ENCODE results near the gene PHOX2A. TPM values are rescaled to one million over a fixed set of nuclear protein-coding genes. Genes with fewer than 3 reads are reported as not detected.

PHOX2A gene
- polyA plus RNA-seq, 3 donors, result not detected

DNA sequence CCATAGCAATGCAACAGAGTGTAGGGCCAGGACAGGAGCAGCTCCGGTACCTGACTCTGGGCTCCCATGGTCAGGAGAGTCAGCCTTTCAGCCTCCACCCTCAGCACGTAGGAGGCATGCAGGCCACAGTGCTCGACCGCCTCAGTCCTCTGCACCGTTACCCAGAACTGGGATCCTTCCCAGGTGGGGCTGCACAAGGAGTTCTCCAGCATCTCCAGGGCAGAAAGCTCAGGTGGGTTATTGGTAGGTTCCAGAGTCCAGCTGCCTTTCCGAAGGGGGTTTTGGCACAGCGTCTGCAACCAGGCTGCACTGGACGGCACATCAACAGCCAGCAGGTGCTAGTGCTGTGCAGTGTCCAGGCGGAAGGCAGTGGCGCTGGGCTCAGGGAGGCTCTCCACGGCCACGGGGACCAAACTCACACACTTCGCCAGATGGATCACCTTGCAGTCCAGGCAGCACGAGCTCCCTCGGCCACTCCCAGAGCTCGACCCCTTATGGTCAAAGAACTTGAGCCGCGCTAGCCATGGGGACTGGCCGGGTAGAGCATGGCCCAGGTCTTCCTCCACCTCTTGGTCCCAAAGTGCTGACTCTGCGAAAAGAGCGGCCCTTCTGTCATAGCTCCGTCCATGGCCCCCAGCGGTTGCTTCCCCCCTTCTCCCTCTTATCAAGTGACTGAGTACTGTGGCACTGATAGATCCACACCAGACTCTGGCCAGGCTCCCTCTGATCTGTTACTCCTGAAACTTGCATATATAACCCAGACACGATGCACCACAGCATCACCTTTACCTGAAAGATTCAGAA, 6.9 kb upstream of the PHOX2A start:
- no peak for DNase-seq

DNA sequence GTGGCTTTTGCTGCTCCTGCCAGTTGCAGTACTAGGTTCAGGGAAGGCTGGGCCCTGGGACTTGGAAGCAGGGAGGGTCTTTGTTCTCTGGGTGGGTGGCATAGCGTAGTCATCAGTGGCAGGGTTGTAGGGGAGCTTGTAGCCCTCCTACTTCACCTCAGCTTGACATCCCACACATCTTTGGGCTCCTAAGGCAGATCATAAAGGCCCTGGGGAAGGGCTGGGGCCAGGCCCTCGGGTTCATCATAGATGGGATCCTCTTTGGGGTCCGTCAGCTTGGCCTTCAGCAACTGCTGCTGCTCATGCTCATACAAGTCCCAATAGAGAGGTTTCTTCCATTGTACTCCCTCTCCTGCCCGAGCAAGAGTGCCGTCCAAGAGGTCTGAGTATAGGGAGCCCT, 6.0 kb upstream of the PHOX2A start:
- DNase-seq, result no peak

DNA sequence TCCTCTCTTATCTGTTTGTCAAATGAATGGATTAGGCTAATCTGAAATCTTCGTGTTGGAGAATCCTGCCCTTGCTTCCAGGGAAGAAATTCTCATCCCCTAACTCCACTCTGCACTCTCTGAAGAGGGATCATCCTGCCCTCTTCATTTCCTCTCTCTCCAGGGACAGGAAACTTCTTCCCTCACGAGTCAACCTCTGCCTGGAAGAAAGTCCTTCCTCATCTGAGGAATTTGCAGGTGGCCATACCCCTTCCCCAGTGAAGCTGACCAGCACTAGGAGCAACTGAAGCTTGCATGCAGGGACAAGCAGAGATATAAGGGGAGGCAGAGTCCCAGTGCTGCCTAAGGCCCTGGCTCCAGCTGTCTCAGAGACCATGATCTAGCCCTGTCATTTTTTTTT, 3.6 kb upstream of the PHOX2A start:
- no peak for DNase-seq

DNA sequence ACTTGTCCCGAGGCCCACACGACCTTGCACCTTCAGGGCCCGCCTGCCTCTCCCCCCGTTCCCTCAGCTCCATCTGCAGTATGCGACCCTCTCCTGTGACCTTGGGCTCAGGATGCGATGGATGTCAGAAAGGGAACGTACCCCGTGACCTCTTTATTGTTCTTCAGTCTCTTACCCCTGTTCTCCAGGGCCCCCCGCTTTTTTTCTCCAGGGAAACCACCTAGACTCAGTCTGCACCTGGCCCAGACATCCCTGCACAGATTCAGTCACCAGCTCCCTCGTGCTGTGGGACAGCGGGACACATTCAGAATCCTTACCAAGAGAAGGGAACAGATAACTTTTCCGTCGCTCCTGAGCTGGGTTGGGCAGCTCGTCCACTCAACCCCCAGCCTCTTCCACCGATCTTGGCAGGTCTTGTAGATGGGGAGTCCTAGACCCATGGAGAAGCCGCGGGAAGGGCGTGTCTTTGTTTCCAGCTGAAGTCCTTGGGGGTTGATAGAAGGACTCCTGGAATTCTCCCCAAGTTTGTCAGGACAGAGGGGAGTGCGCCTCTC, 1.4 kb upstream of the PHOX2A start:
- DNase-seq, result no peak

DNA sequence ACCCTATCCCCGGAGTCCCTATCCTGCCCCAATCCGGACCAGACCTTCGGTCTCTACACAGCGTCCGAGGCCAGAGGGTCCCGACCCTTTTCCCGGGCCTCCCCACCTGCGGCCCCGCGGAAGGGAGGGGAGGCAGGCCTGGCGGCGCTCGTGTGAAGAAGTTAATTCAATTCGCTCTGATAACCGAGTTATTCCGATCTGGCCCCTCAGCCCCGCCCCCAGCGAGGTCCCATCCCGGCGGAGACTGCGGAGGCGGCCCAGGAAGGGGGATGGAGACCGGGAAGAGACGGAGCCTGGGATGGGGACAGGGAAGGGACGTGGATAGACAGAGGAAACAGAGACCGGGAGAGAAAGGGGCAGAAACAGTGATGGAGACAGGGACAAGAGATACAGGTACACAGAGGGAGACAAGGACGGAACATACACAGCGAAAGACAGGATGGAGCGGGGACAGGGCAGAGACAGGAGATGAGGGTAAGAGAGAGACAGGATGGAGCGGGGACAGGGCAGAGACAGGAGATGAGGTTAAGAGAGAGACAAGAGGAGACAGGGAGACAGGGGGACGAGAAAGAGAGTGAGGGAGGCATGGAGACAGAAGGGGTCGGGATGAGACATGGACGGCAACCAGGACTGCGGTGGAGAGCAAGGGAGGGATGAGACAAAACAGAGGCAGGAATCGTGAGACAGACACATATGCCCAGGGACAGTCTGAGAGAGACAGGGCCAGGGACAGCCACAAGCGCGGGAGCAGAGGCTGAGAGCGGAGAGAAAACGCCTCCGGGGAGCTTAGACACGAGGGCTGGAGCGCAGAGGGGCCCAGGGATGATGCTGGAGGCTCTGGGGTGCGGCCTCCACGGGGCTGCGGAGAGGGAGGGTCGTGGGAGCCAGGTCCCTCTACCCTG, 636 bp upstream of the PHOX2A start:
- no peak for DNase-seq

DNA sequence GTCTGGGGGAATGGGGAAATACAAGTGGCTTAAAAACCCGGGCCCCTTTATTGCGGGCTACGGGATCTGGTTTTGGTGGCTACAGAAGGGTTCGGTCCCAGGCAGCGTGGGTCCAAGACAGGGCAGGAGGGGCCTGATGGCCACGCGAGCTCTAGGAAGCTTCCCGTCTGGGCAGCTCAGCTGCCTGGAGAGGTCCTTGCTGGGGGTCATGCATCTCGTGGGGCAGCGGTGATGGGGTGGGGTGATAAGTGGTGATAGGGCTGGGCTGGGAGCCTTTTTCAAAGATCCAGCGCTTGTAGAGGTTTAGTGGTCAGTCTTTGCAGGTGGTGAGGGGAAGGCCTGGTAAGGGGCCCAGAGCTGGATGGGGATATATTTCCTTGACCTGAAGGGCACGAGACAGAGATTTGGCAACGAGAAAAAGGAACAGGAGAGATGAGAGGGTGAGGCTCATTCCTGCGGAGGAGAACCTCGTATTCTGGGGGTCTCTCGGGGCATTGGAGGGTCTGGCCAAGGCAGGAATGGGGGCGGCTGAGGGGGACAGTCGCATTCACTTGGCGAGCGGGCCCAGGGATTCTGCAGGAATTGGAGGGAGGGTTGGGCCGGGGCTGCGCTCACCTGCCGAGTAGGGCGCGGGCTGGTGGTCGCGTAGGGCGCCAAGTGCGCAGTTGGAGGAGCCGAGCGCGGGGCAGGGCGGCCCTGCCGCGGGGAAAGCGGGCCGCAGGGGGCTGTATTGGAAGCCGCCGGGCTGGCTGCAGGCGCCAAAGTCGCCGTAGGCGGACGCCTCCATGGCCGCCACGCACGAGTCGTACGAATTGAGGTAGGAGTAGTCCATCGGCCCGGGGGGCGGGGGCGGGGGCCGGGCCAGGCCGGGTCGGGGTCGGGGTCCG, 560 bp downstream of the PHOX2A start:
- DNase-seq, result no peak

DNA sequence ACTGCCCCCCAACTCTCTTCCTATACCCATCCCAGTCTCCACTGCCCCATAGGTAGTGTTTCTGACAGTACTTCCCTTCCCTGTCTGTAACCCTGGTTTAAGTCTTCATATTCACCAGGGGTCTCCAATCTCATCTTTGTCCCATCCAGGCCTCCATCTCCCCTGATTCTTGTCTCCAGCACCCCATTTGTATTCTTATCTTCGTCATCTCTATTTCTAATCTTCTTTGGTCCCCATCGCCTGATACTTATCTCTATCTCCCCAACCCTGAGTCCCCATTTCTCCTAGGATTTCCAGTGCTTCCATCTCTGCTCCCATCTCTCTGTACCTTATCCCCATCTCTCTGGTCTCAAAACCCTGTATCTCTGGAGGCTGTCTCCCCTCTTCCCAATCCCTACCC, 1.8 kb downstream of the PHOX2A start:
- no peak for DNase-seq

DNA sequence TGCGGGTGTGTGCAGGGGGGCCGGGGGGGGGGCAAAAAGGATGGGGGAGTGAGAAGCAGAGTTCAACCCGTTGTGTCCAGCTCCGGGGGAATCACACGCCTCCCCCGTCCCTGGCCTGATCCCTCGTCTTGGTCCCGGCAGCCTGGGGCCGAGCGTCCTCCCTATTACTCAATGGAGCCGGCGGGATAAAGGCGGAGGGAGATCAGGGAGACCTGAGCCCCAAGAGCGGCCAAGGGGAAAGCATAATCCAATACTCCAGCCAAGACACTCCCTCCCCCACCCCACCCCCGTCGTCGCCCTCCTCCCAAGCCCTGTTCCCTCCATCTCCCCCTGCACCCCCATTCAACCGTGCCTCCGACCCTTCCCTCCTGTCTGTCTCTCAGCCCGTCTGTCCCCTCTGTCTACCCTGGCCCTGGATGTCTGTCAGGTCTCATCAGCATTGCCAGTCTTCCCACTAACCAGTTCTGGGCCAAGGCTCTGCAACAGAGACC, 2.6 kb downstream of the PHOX2A start:
- no peak for DNase-seq

DNA sequence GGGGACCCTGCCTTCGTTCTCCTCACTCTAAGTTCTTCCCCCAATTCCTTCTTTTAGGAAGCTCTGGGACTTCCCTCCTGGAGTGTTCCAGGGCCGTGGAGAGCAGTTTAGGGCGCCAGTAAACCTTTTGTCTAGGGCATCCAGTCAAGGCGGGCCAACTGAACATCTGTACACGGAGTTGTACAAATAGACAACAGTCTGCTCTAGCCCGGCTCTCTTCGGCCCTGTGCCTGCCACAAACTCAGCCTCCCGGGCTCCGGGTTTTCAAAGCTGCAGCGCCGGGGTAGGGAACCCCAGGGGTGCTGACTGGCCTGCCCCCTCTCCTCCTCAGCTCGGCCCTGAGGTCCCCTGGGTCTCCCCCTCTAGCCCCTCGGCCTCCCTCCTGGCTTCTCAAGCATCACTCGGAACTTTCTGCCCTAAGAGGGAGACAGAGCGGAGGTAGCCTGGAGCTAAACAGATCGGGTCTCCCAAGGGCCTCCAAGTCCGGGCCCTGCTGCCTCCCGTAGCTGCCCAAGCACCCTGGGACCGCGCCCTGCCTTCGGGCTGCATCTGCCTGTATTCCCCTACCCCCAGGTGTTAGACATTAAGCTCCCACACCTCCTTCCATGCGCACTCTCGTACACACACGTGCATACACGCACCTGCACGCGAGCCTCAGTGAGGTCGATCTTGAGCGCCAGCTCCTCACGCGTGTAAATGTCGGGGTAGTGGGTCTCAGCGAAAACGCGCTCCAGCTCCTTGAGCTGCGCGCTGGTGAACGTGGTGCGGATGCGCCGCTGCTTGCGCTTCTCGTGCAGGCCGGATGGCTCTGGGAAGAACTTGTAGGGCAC, 3.3 kb downstream of the PHOX2A start:
- DNase-seq, result no peak

DNA sequence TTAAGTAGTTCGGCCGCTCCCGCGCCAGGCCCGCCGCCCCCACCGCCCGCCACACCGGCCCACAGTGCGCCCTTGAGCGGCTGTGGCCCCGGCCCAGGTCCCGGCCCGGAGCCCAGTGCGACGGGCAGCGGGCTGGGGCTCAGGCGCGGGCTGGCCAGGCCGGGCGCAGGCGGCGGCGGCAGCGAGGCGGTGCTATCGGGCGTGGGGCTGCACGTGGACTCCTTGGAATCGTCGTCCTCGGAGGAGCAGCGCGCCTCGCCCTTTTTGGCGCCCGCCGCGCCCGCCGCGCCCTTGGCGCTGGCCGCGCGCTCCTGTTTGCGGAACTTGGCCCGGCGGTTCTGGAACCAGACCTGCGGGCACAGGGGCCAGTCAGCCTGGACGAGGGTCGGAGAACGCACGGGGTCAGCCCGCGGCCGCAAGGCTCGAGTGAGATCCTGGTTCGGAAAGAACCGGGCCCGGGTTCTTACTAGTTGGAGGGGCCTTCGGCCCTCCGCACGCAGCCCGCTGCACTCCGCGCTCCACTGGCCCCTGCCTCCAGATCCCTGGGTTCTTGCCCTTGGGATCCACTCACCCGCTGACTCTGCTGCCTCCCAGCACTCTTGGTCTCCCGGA, 4.0 kb downstream of the PHOX2A start:
- no peak for DNase-seq

DNA sequence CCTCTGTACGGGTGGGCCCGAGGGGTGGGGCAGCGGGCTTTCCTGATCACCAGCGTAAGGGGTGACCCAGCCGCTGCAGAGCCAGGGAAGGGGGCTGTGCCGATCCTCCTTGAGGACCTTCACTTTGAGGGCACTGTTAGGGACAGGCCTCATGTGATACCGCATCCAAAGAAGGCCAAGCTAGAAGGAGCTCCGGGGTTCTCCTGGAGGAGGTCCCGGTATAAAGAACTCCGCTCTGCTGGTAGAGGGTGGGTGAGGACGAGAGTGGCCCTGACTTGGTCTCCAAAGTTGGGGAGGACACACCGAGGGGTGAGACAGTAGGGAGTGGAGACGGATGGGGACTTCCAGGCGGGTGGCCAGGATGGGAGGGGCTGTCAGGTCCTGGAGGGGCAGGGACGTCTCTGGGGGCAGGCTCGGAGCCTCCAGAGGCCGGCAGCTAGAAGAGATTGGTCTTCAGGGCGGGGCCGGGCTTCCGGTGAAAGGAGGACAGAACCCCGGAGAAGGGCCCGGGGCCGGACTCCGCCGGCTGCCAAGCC, 4.6 kb downstream of the PHOX2A start:
- no peak for DNase-seq

DNA sequence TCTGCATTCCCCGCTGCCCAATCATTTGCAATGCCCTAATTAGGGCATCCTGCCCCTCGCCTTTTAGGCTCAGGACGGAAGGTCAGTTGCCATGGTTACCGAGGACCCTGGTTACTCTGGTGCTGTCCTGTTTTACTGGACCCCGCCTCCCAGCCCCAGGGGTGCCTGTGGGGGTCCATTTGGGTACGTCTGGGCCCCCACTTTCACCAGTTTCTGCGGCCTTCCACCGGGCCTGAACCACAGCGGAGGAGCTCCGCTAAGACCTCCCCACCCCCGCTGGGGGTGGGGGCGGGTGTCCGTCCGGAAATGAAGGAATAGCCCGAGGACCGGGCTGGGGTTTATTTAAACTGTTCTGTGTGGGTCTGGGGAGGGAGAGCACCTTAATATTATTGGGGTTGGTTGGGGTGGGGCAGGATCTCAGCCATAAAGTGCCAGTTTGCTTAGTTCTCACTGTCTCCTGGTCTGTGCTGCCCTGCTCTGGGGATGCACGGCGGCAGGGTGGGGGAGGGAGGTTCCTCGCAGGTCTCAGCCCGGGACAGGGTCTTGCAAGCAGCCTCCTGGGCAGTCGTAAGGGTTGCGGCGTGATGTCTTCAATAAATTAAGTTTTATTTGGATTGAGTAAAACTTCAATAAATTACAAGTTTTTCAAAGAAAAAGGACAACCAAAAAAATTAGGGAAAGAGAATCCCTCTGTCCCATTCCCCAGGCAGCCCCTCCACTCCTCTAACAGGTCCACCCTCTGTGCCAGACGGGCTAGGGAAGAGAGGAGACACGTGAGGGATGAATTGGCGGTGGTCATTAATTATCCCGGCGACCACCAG, 5.3 kb downstream of the PHOX2A start:
- no peak for DNase-seq

DNA sequence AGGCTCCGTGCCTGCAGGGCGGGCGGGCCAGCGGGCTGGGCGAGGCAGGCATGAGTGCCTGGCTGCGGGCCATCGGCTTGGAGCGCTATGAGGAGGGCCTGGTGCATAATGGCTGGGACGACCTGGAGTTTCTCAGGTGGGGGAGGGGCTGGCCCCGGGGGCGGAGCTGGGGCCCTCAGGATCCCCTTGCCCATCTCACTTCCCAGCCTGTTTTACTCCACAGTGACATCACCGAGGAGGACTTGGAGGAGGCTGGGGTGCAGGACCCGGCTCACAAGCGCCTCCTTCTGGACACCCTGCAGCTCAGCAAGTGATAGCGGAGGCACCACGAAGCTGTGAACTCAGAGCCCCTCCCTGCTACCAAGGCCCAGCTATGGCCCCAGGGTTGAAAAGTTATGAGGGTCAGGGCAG, 5.9 kb downstream of the PHOX2A start:
- DNase-seq, result no peak

DNA sequence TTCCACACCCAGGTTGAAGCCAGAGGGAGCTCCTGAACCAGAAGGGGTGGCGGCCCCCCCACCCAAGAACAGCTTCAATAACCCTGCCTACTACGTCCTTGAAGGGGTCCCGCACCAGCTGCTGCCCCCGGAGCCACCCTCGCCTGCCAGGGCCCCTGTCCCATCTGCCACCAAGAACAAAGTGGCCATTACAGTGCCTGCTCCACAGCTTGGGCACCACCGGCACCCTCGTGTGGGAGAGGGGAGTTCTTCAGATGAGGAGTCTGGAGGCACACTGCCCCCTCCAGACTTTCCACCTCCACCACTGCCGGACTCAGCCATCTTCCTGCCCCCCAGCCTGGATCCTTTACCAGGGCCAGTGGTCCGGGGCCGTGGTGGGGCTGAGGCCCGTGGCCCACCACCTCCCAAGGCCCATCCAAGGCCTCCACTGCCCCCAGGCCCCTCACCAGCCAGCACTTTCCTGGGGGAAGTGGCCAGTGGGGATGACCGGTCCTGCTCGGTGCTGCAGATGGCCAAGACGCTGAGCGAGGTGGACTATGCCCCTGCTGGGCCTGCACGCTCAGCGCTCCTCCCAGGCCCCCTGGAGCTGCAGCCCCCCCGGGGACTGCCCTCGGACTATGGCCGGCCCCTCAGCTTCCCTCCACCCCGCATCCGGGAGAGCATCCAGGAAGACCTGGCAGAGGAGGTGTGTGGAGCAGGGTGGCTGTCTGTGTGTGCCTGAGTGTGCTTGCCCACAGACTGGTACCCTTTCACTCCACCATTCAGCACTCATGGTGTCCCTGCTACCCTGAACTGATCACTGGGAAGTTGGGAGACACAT, 6.7 kb downstream of the PHOX2A start:
- no peak for DNase-seq

DNA sequence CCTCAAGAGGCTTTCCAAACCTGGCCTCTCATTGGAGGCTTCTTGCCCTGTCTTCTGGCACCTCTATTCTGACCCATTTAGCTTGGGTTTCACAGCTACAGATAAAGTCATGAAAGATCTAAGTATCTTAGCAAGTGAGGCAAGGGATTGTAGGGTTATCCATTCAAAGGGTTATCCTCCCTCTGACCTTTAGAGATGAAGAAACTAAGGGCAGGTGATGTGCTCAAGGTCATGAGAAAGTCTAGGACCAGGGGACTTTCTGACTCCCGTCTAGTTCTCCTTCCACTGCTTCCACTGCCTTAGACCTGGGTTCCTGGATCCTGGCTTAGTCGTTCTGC, 7.2 kb downstream of the PHOX2A start:
- no peak for DNase-seq

DNA sequence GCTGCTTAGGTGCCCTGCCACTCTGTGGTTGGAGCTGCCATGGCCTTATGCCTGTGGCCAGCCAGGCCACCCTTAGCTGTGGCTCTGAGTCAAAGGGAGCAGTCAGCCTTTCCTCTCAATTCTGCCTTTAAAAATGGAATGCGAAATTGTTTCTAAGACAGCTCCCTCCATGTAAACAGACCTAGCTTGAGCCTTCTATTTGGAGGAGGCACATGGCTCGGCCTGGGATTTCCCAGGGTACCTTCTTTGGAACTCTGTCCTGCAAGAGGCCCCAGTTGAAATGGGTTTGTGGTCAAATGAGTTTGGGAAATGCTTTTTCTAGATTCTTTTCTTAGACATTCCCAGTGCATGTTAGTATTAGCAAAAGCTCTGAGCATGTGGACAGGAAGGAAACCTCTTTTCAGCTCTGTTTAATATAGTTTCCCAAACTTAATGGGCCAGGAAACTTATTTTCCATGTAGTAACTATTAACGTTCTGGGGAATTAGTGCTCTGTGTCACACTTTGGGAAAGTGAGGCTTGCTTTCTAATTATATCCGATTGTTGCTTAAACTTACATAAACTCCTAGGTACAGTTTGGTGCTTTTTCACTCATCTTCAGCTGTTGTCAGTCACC, 7.8 kb downstream of the PHOX2A start:
- no peak for DNase-seq

DNA sequence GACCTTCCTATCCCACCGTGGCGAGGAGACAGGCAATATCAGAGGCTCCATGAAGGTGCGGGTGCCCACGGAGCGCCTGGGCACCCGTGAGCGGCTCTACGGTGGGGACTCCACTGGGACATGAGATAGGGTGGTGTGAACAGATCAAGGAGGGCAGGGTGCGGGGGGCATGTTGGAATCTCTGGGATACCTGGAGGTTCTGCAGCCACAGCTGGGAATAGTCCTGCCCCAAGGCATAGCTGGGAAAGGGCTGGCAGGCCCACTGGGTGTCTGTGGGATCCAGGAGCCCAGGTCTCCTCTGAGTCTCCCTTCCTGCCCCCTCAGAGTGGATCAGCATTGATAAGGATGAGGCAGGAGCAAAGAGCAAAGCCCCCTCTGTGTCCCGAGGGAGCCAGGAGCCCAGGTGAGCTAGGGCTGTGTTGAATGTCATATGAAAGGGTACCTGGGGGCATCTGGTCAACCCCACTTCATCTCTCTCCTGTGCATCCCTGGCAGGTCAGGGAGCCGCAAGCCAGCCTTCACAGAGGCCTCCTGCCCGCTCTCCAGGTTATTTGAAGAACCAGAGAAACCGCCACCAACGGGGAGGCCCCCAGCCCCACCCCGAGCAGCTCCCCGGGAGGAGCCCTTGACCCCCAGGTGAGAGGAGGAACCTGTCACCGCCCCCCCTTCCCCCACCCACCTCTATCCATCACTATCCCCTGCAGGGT, 8.5 kb downstream of the PHOX2A start:
- no peak for DNase-seq
